Measurements from ENCODE around the gene ALK. TPM values are rescaled to one million over a fixed set of nuclear protein-coding genes. Genes with fewer than 3 reads are reported as not detected.
A peak's percentile ranks its signal among the peaks of the same experiment; 100 is the strongest.

The ALK gene
- total RNA-seq, 1 experiment from 2014 or later: not detected

DNA sequence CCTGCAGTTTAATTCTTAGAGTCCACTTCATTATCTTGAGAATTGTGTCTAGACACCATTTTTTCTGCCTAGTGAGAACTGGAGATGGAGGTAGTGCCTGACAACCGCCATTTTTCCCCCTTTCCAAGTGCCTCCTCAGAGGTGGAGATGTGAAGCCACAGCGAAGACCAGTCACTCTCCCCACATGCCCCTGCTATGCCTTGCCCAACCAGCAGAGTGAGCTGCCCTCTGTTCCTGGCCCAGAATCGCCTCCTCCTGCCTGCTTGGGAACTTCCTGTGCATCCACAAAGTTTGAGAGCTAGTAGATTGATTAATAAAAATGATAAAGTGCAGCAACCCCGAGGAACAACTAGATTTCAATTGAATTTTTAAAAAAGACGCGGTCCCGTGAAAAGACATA is 682.9 kb downstream of the ALK start:
- no peak overlapping the region for H4K5ac ChIP-seq (ENCODE audit: insufficient read length, low read depth, low read length)
- TF ChIP-seq, protein P1, sequence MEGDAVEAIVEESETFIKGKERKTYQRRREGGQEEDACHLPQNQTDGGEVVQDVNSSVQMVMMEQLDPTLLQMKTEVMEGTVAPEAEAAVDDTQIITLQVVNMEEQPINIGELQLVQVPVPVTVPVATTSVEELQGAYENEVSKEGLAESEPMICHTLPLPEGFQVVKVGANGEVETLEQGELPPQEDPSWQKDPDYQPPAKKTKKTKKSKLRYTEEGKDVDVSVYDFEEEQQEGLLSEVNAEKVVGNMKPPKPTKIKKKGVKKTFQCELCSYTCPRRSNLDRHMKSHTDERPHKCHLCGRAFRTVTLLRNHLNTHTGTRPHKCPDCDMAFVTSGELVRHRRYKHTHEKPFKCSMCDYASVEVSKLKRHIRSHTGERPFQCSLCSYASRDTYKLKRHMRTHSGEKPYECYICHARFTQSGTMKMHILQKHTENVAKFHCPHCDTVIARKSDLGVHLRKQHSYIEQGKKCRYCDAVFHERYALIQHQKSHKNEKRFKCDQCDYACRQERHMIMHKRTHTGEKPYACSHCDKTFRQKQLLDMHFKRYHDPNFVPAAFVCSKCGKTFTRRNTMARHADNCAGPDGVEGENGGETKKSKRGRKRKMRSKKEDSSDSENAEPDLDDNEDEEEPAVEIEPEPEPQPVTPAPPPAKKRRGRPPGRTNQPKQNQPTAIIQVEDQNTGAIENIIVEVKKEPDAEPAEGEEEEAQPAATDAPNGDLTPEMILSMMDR (conservative IDR thresholded peaks at IDR 0.05): peak; percentile 83
- no peak overlapping the region for H3K27ac ChIP-seq (ENCODE audit: insufficient read length, low read depth, low read length)
- H3K4me2 ChIP-seq (ENCODE audit: insufficient read depth, insufficient read length, low read length): no peak overlapping the region
- no peak overlapping the region for H3K18ac ChIP-seq (ENCODE audit: insufficient read length, low read depth, low read length)
- no CpG with 5 or more reads among the region's 7 CpGs for WGBS (ENCODE audit: extremely low coverage, insufficient read length, low lambda C conversion rate)
- H2AFZ ChIP-seq (ENCODE audit: low read length): no peak overlapping the region
- H3T11ph ChIP-seq (ENCODE audit: low read length): no peak overlapping the region
- Mint-ChIP-seq H3K36me3 (ENCODE audit: insufficient read depth in 1 of 3, low read depth in 3 of 3) (no peaks in the 10 kb centered on the region), H3K4me1 (peaks cover 0 to 2% of the 10 kb centered on the region in 2 experiments; a peak in 3 of 4 replicates), H3K27ac (no peak overlapping the region), H3K27me3 (ENCODE audit: low read depth) (peaks cover 9% of the 10 kb centered on the region), H3K4me3 (no peak overlapping the region), H3K9me3 (no peaks in the 10 kb centered on the region; a peak in 1 of 5 replicates)
- peaks cover 4% of the 10 kb centered on the region for H3K23me2 ChIP-seq (ENCODE audit: insufficient read length, low read depth, low read length, poor library complexity, severe bottlenecking)
- no peak overlapping the region for H3K14ac ChIP-seq (ENCODE audit: insufficient read depth, low read length)
- no peak overlapping the region for H4K91ac ChIP-seq (ENCODE audit: insufficient read length, low read depth, low read length)
- peak; percentile 75 for DNase-seq
- H2BK20ac ChIP-seq (ENCODE audit: low read depth, low read length, poor library complexity, severe bottlenecking): no peak overlapping the region
- no peak overlapping the region for H3K56ac ChIP-seq (ENCODE audit: insufficient read length, low read depth, low read length)
- H3K4ac ChIP-seq (ENCODE audit: low read depth, low read length): no peak overlapping the region
- no peaks in the 10 kb centered on the region for H3K9me3 ChIP-seq (ENCODE audit: control insufficient read depth, low read depth, low read length)
- no peak overlapping the region for H4K8ac ChIP-seq (replicated peaks; ENCODE audit: insufficient read length, low read depth, low read length)
- no peak overlapping the region for H2BK5ac ChIP-seq (ENCODE audit: insufficient read length, low read length)
- no peaks in the 10 kb centered on the region for H3K79me2 ChIP-seq (ENCODE audit: insufficient read depth, low read length)
- H3K9ac ChIP-seq (ENCODE audit: extremely low read depth, insufficient read length, low read length): no peak overlapping the region
- H2BK12ac ChIP-seq (ENCODE audit: insufficient read length, low read depth, low read length): no peak overlapping the region
- H2AK5ac ChIP-seq (ENCODE audit: insufficient read length, low read length): no peak overlapping the region
- H3K23ac ChIP-seq (ENCODE audit: insufficient read length, low read depth, low read length): no peak overlapping the region
- no peaks in the 10 kb centered on the region for H3K4me1 ChIP-seq (ENCODE audit: insufficient read depth, low read length)
- H2BK120ac ChIP-seq (ENCODE audit: low read depth, low read length, poor library complexity, severe bottlenecking): no peak overlapping the region
- H4K20me1 ChIP-seq (ENCODE audit: control insufficient read depth, insufficient read depth, insufficient read length): no peaks in the 10 kb centered on the region
- H2BK15ac ChIP-seq (ENCODE audit: low read depth, low read length): no peak overlapping the region
- no peaks in the 10 kb centered on the region for H3K27me3 ChIP-seq (ENCODE audit: insufficient read depth, low read length)
- no peaks in the 10 kb centered on the region for H3K79me1 ChIP-seq (ENCODE audit: insufficient read depth, low read depth, low read length, poor library complexity, severe bottlenecking)
